Testis (tissue), 3 donors: ENCODE data around the gene ERBB4. TPM values are rescaled to one million over a fixed set of nuclear protein-coding genes. Genes with fewer than 3 reads are reported as not detected.

Source experiments
- DNase-seq: peaks from one replicate; pipeline ENCODE4 v3.0.0-alpha.2; 2019
- H3K27ac ChIP-seq, 2 donors: fragments of 200-600 bp; sonication (generic); one replicate each; pipeline ENCODE4 v1.5.1; 2019
- H3K27me3 ChIP-seq: fragments of 200-600 bp; sonication (generic); one replicate; pipeline ENCODE4 v1.5.1; 2019
- H3K36me3 ChIP-seq: fragments of 200-600 bp; sonication (generic); one replicate; pipeline ENCODE4 v1.5.1; 2017; ENCODE audit warnings: low read depth; ENCODE audit errors: missing control alignments
- H3K4me1 ChIP-seq: fragments of 200-600 bp; sonication (generic); one replicate; pipeline ENCODE4 v1.5.1; 2019
- H3K4me3 ChIP-seq, 2 donors: fragments of 200-600 bp; sonication (generic); one replicate each; pipeline ENCODE4 v1.5.1; 2017 to 2019
- H3K9me3 ChIP-seq: fragments of 200-600 bp; sonication (generic); one replicate; pipeline ENCODE4 v1.5.1; 2017
- POLR2A ChIP-seq: fragments of 450-650 bp; IDR thresholded peaks from one replicate; pipeline ENCODE4 v1.6.1; 2017; ENCODE audit warnings: antibody characterized with exemption, mild to moderate bottlenecking, moderate library complexity
- WGBS, 2 donors: methylation state at CpG; one replicate each; pipeline ENCODE4 v1.1.5; 2018; 5-methylcytosine and 5-hydroxymethylcytosine counted together
- intact Hi-C: fragments of 100-400 bp; cut with DNase I; formaldehyde crosslinking; loops from one replicate; pipeline ENCODE4 v1.15.1; 2023; ENCODE audit warnings: low total_unique reads
- polyA plus RNA-seq: library from polyadenylated mRNA; stranded (reverse); fragments of 350-450 nt; fragmentation: Illumina TruSeq; extraction: RNeasy Lipid Tissue Mini Kit (QIAGEN cat#74804); gene quantifications from one replicate; pipeline ENCODE4 v1.2.3, GENCODE V29; 2014; ENCODE audit warnings: low read depth, low replicate concordance; ENCODE audit not compliant: insufficient read depth
- total RNA-seq, 2 donors: library from RNA; depleted of rRNA; stranded (reverse); fragments of >200 nt; gene quantifications; one replicate each; pipeline ENCODE4 v1.2.3, GENCODE V29; 2016
- TF ChIP-seq, protein P1 (sequence below), 3 experiments: fragments of 450-650 bp in 2 of 3; fragments of 200-600 bp in 1 of 3; sonication (generic) in 1 of 3; IDR thresholded peaks; one replicate each; pipeline ENCODE4 v1.5.1; 2016 to 2019; ENCODE audit warnings: antibody characterized with exemption in 3 of 3, mild to moderate bottlenecking in 2 of 3, moderate library complexity in 1 of 3

ERBB4 gene
- total and polyA plus RNA-seq, 3 donors from 2014 or later = 6.1 to 62.7 (median 47.7) TPM

DNA sequence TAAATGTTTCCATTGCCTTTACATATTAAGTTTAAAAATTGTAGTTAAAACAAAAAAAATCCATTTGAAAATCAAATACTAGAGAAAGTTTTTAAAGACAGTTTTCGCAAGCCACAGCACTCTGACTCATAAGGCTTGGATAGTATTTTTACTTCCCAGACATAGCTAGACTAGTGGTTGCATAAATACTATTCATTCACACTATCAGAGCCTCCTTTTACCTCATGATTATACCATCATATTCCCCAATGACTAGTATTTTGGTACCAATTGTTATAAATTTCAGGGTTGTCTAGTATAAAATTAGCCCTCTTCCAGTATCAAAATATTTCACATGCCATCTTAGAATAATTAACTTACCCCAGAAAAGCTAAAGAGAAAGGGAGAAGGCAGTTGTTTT lies 393.5 kb downstream of the ERBB4 start:
- DNase-seq = no peak
- Histone ChIP-seq H3K4me1 (no peaks in the 10 kb centered on the region), H3K36me3 (no peaks in the 10 kb centered on the region), H3K9me3 (no peaks in the 10 kb centered on the region), H3K27ac (no peak overlapping the region), H3K27me3 (no peaks in the 10 kb centered on the region), H3K4me3 (no peak overlapping the region)
- WGBS, 2 donors = 96 to 100% methylated on average over 1 of the region's 1 CpG
- intact Hi-C loops = no loop called here
- TF ChIP-seq, protein P1, sequence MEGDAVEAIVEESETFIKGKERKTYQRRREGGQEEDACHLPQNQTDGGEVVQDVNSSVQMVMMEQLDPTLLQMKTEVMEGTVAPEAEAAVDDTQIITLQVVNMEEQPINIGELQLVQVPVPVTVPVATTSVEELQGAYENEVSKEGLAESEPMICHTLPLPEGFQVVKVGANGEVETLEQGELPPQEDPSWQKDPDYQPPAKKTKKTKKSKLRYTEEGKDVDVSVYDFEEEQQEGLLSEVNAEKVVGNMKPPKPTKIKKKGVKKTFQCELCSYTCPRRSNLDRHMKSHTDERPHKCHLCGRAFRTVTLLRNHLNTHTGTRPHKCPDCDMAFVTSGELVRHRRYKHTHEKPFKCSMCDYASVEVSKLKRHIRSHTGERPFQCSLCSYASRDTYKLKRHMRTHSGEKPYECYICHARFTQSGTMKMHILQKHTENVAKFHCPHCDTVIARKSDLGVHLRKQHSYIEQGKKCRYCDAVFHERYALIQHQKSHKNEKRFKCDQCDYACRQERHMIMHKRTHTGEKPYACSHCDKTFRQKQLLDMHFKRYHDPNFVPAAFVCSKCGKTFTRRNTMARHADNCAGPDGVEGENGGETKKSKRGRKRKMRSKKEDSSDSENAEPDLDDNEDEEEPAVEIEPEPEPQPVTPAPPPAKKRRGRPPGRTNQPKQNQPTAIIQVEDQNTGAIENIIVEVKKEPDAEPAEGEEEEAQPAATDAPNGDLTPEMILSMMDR (IDR thresholded peaks at IDR 0.05) = no peak
- no peak for TF ChIP-seq POLR2A

DNA sequence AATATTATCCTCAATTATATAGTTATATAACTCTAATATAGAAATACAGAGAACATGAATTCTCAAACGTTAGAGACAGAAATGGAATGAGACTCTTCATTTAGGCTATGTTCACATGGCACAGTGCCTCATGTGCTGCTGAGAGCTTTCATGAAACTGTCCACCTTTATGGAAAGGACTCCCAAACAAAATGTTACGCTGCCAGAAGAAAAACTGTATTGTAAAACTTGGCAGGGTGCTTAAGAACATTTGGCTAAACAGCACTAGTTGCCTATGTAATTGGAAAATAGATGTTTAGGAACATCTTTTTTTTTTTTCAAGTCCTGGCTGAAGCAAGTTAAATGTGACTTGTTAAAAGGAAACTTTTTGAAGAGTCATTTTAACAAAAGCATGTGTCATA lies 396.0 kb downstream of the ERBB4 start:
- intact Hi-C loops = no loop called here
- Histone ChIP-seq H3K36me3 (no peaks in the 10 kb centered on the region), H3K27me3 (no peaks in the 10 kb centered on the region), H3K4me3 (no peak overlapping the region), H3K9me3 (no peaks in the 10 kb centered on the region), H3K27ac (no peak overlapping the region), H3K4me1 (no peaks in the 10 kb centered on the region)
- WGBS, 2 donors = 42 to 58% methylated on average over 2 of the region's 2 CpGs
- DNase-seq = no peak
- TF ChIP-seq, protein P1 (IDR thresholded peaks at IDR 0.05) = no peak
- no peak for TF ChIP-seq POLR2A

DNA sequence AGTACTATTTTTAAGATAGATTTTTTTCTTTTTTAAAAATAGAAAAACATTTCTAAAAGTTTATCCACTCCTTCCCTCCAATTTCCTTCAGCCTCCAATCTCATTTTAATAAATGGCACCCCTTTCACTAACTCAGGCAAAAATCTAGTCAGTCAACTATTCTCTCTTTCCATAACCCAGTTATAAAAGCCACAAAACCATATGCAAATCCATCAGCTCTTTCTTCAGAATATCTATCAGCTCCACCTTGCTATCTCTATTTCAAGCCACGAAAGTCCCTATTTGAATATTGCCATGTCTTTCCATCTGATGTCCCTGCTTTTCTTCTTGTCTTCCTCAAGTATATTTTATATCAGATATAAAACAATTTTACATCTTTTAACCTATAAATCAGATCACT lies 397.1 kb downstream of the ERBB4 start:
- 88 to 91% methylated on average over 1 of the region's 1 CpG for WGBS, 2 donors
- TF ChIP-seq POLR2A = no peak
- TF ChIP-seq, protein P1 (IDR thresholded peaks at IDR 0.05) = no peak
- H3K27ac ChIP-seq = no peak overlapping the region
- no peak overlapping the region for H3K4me3 ChIP-seq
- H3K27me3 ChIP-seq = no peaks in the 10 kb centered on the region
- H3K36me3 ChIP-seq = no peaks in the 10 kb centered on the region
- H3K9me3 ChIP-seq = no peaks in the 10 kb centered on the region
- no peak for DNase-seq
- H3K4me1 ChIP-seq = no peaks in the 10 kb centered on the region
- intact Hi-C loops = no loop called here

DNA sequence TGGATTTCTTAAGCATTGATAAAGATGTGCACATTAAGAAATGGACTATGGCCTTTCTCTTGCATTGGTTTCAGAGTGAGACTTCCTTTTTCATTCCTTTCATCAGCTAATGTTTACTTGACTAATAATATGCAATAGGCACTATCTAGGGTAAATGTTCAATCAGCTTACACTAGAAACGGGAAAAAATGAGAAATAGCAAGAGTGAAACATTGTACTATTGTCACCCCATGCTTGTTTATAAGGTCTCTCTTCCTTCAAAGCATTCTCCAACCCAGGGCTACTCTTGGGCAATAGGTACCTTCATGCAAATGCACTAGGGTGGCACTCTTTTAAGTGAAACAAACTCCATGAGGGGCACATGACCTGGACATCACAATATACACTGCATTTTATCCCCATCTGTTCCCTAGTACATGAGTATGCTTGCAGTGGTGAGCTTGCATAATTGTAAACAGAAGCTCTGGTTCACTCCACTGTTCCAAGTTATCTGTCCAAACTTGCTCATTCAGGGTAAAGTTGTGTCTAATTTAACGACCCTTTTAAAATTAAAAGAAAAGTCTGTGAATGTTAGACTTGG lies 402.3 kb downstream of the ERBB4 start:
- intact Hi-C loops = no loop called here
- 48 to 49% methylated on average over 2 of the region's 2 CpGs for WGBS, 2 donors

DNA sequence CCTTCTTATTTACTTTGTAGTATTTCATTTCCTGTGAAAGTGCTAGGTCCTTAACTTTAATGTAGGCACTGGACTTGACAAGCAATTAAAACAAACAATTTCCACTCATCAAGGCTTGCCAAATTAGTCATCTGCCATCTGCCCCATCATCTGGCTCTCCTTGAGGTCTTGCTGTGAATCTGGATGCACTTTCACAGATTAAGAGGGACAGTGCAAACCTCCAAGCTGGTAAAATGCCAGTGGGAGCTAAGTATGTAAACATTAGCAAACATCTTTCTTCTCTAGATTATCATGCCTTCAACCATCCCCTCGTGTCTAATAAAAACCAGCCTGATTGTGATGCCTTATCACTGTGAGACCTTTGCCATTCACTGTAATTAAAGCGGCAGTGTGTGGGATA lies 402.9 kb downstream of the ERBB4 start:
- no peak overlapping the region for H3K4me3 ChIP-seq
- intact Hi-C loops = no loop called here
- no peaks in the 10 kb centered on the region for H3K27me3 ChIP-seq
- H3K9me3 ChIP-seq = no peaks in the 10 kb centered on the region
- WGBS, 2 donors = 22 to 60% methylated on average over 2 of the region's 2 CpGs
- no peak for DNase-seq
- TF ChIP-seq POLR2A = no peak
- TF ChIP-seq, protein P1 (IDR thresholded peaks at IDR 0.05) = no peak
- H3K4me1 ChIP-seq = no peaks in the 10 kb centered on the region
- H3K36me3 ChIP-seq = no peaks in the 10 kb centered on the region
- no peak overlapping the region for H3K27ac ChIP-seq

More for the DNA sequence above, 402.3 kb downstream of the ERBB4 start:
- Histone ChIP-seq H3K9me3 (no peaks in the 10 kb centered on the region), H3K27ac (no peak overlapping the region), H3K27me3 (no peaks in the 10 kb centered on the region), H3K4me1 (no peaks in the 10 kb centered on the region), H3K36me3 (no peaks in the 10 kb centered on the region), H3K4me3 (no peak overlapping the region)
- TF ChIP-seq POLR2A = no peak
- TF ChIP-seq, protein P1 (IDR thresholded peaks at IDR 0.05) = no peak
- no peak for DNase-seq
